NCI-H1417 (cell line): ENCODE results near the gene ZBTB49.

Experiments
- DNase-seq, 3 experiments: peaks; one replicate each; lab custom pipeline; 2025; lab: John Stamatoyannopoulos, UW

The ZBTB49 gene

DNA sequence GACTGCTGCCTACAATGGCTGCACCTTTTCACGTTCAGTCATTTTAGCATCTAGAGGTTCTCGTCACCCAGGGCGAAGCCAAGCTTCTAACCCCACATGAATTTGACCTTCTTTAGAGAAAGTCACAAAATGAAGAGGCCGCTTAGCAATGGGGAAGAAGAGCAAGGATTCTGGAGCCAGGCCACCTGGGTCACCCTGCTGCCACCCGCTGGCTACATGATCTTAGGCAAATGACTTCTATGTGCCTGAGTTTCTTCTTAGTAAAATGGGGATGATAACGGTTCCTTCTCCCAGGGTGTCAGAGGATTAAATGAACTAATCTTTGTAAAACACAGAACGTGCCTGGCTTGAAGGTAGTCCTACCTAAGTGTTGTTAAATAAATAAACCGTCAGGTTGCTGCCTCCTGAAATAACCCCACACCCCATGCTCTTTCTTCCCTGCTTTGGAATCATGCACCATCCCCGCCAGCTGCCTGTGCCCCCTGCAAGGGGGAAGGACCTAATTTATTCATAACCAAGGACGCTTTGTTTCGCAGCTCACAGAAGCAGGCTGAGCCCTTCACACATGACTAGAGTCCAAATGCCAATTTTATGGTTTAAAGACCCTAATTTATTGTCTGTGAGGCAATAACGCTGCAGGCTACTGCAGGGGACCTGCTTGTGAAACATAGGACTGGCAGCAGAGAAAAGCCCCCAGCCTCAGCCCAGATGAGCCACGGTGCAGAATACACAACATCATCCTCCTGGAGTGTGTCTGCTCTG, 68.2 kb downstream of the ZBTB49 start:
- peak in 2 of 3 experiments; percentile 27 to 57 for DNase-seq

DNA sequence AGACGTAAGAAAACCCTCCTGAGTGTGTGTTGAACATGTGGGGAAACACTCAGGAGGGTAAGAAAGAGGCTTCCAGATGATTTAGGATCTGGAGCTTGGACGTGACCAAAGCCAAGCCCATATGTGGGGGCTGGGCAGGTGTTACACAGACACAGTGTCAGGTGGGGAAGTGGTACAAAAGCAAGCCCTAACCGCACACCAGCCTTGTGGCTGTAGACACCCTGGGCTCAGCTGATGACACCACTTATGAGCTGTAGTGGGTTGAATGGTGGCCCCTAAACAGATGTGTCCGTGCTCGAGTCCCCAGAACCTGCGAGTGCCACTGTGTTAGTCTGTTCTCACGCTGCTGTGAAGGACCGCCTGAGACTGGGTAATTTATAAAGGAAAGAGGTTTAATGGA, 71.8 kb downstream of the ZBTB49 start:
- DNase-seq: no peak

DNA sequence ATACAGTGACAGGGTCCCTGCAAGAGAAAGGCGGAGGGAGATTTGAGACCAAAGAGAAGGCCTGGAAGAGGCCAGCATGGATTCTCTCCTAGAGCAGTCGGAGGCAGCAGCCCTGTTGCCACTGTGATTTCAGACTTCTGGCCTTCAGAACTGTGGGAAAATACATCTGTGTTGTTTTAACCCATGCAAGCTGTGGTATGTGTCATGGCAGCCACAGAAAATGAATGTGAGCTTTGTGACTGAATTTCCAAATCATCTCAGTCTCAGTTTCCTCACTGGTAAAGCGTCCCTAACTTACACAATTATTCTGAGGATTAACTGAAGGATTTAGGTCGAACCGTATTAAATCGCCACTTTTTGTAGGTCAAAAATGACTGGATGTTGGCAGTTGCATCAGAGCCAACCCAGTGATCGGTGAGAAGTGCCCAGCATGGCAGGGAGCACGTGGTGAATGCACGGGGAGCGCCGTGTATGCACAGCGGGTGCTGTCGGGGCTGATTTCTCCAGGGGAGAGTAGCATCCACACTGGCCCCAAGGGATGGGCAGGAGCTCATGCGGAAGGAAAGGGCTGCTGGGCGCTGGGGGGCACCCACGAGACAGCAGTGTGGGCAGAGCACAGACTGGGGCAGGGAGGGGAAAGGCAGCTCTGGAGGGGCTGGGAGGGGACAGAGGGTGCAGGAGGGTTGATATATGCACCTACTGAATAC, 73.1 kb downstream of the ZBTB49 start:
- DNase-seq: no peak

DNA sequence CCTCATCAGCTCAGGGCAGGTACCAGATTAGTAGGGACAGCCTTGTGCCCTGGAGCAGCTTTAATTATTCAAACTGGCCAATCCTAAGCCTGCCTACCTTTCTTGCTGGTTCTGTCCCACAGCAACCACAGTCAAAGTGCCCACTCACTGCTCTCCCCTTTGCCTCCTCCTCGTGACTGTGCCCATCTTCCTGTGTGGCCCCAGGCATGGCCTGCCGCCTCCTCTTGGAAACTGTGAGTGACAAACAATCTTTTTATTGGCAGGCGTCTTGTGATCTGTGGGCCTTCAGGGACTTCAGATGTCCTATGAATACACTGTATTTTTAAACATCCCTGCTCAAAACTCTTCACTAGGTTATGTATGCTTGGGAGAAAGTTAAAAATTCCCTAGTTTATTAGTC, 74.0 kb downstream of the ZBTB49 start:
- DNase-seq: no peak

DNA sequence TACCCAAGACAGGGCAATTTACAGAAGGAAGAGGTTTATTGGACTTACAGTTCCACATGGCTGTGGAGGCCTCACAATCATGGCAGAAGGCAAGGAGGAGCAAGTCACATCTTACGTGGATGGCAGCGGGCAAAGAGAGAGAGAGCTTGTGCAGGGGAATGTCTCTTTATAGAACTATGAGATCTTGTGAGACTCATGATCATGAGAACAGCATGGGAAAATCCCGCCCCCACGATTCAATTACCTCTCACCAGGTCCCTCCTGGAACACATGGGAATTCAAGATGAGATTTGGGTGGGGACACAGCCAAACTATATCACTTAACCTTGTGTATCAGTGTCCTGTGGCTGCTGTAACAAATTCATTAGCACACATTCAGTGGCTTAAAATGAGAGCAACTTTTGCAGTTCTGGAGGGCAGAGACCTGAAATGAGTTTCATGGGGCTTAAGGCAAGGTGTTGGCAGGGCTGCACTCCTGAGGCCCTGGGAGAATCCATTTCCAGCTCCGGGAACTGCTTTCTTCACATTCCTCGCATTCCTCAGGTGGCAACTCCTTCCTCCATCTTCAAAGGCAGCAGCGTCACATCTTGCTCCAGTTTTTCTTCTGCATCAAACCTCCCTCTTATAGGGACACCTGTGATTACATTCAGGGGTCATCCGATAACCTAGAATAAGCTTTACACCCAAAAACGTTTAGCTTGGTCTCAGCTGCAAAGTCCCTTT, 74.6 kb downstream of the ZBTB49 start:
- no peak for DNase-seq

DNA sequence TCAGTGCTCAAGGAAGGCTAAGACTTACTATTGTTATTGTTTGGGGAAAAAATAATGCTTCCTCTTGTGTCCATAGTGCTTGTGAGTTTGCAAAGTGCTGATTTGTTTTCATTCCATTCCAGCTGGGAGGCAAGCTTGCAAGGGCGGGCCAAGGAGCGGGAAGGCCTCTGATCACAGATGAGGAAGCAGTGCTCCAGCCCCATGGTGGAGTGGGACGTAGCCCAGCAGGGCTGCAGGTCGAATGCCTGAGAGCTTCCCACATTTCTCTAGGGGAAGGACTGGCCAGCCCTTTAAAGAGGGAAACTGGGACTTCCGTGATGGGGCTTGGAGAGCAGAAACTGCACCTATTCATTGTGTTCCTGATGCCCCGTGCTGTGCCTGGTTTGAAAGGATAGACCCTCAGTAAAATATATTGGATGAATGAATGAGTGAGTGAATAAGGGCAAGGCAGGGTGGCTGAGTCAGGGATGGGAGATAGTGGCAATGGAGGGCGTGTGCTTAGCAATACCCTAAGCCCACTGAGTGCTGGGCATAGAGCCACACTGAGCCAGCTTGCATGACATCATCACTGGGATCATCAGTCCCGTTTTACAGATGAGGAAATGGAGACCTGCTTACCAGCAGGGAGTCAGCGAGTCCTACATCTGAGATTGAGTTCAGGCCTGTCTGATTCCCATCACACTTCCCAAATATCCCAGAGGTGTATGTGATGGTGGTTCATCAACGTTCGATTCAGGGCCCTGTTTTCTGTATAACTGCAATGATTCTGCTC, 78.9 kb downstream of the ZBTB49 start:
- no peak for DNase-seq
